Endodermal cell (in vitro differentiated cells): ENCODE results near the gene C2orf78. TPM values are rescaled to one million over a fixed set of nuclear protein-coding genes. Genes with fewer than 3 reads are reported as not detected.

Experiments
- DNase-seq: peaks from one replicate; pipeline ENCODE4 v3.0.0-alpha.2; 2017
- H3K27ac ChIP-seq: 2 replicates; pipeline ENCODE4 v1.5.1; 2013; ENCODE audit warnings: mild to moderate bottlenecking, low read depth, low read length, moderate library complexity
- H3K27me3 ChIP-seq: 2 replicates; pipeline ENCODE4 v1.6.1; 2013; ENCODE audit warnings: mild to moderate bottlenecking, low read length, moderate library complexity; ENCODE audit not compliant: insufficient read depth, control insufficient read depth, poor library complexity, severe bottlenecking
- H3K36me3 ChIP-seq: 2 replicates; pipeline ENCODE4 v1.7.0; 2013; ENCODE audit warnings: mild to moderate bottlenecking, low read length, moderate library complexity; ENCODE audit not compliant: control insufficient read depth, insufficient read depth
- H3K4me1 ChIP-seq: one replicate; pipeline ENCODE4 v1.7.0; 2013; ENCODE audit warnings: low read length; ENCODE audit not compliant: control insufficient read depth, insufficient read depth
- H3K4me3 ChIP-seq: 2 replicates; pipeline ENCODE4 v1.5.1; 2013; ENCODE audit warnings: mild to moderate bottlenecking, low read length, moderate library complexity
- H3K9ac ChIP-seq: 2 replicates; pipeline ENCODE4 v1.6.1; 2013; ENCODE audit warnings: mild to moderate bottlenecking, low read length, moderate library complexity; ENCODE audit not compliant: poor library complexity, severe bottlenecking; ENCODE audit errors: extremely low read depth
- H3K9me3 ChIP-seq: 2 replicates; pipeline ENCODE4 v1.6.1; 2013; ENCODE audit warnings: mild to moderate bottlenecking, low read length, moderate library complexity; ENCODE audit not compliant: control insufficient read depth
- H3K27ac Mint-ChIP-seq: 2 replicates; pipeline ENCODE4 v1.8.0; 2020; ENCODE audit warnings: mixed read lengths
- H3K27me3 Mint-ChIP-seq: 2 replicates; pipeline ENCODE4 v1.8.0; 2021; ENCODE audit warnings: mild to moderate bottlenecking, mixed read lengths; ENCODE audit not compliant: insufficient read depth
- H3K36me3 Mint-ChIP-seq: 2 replicates; pipeline ENCODE4 v1.8.0; 2020; ENCODE audit warnings: low read depth, mixed read lengths
- H3K4me1 Mint-ChIP-seq: 2 replicates; pipeline ENCODE4 v1.8.0; 2020; ENCODE audit warnings: mixed read lengths
- H3K4me3 Mint-ChIP-seq: 2 replicates; pipeline ENCODE4 v1.8.0; 2020; ENCODE audit warnings: mild to moderate bottlenecking, moderate library complexity, mixed read lengths
- H3K9me3 Mint-ChIP-seq: 2 replicates; pipeline ENCODE4 v1.8.0; 2020; ENCODE audit warnings: mild to moderate bottlenecking, mixed read lengths
- WGBS, 2 experiments: methylation state at CpG; one replicate each; pipeline versions ENCODE4 v1.1.5 to v1.1.7; 2013; ENCODE audit warnings: missing lambda C conversion rate in 2 of 2, mixed read lengths in 1 of 2; ENCODE audit not compliant: insufficient coverage in 1 of 2, insufficient read length in 1 of 2; 5-methylcytosine and 5-hydroxymethylcytosine counted together
- total RNA-seq, 2 donors: library from RNA; stranded (reverse); fragmentation: NEBNext Ultra II Directional in 1 of 2; extraction: Animal tissue kit (Norgen Biotek cat#: 25700) in 1 of 2; gene quantifications; 2 replicates in 1 of 2; 3 replicates in 1 of 2; pipeline ENCODE4 v1.2.1, GENCODE V29; 2021
- TF ChIP-seq, protein P1 (sequence below): fragments of 200-600 bp; sonication (generic); conservative IDR thresholded peaks from 2 replicates; pipeline ENCODE4 v1.5.0; 2021; ENCODE audit warnings: antibody characterized with exemption, mild to moderate bottlenecking

Gene C2orf78
- total RNA-seq, 2 donors from 2014 or later: not detected

DNA sequence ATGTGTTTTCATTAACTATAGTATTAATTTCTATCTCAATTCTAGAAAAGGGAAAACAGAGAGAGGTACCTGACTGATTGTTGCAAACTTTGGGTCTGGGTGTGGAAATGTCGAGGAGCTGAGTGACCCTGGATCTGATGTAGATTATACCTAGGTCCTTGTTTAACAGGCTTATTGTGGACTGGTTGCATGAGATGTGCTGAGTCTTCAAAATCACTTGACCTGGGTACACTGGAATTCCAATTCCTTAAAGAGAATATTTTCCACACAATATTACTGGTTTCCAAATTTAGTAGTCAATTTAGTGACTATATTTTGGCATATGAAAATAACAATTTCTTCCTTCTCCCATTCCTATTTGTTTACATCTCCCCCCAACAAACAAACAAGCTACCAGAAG, 17.6 kb upstream of the C2orf78 start:
- Histone ChIP-seq H3K4me1 (no peaks in the 10 kb centered on the region), H3K27me3 (no peaks in the 10 kb centered on the region), H3K4me3 (no peak overlapping the region), H3K36me3 (peaks cover 86% of the 10 kb centered on the region), H3K27ac (no peak overlapping the region), H3K9ac (no peak overlapping the region), H3K9me3 (no peaks in the 10 kb centered on the region)
- TF ChIP-seq, protein P1, sequence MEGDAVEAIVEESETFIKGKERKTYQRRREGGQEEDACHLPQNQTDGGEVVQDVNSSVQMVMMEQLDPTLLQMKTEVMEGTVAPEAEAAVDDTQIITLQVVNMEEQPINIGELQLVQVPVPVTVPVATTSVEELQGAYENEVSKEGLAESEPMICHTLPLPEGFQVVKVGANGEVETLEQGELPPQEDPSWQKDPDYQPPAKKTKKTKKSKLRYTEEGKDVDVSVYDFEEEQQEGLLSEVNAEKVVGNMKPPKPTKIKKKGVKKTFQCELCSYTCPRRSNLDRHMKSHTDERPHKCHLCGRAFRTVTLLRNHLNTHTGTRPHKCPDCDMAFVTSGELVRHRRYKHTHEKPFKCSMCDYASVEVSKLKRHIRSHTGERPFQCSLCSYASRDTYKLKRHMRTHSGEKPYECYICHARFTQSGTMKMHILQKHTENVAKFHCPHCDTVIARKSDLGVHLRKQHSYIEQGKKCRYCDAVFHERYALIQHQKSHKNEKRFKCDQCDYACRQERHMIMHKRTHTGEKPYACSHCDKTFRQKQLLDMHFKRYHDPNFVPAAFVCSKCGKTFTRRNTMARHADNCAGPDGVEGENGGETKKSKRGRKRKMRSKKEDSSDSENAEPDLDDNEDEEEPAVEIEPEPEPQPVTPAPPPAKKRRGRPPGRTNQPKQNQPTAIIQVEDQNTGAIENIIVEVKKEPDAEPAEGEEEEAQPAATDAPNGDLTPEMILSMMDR: no peak
- H3K9me3 Mint-ChIP-seq: no peaks in the 10 kb centered on the region
- 97% methylated on average over 1 of the region's 1 CpG; no CpG with 5 or more reads in 1 of the 2 experiments for WGBS, 2 experiments
- H3K4me3 Mint-ChIP-seq: no peak overlapping the region
- no peak overlapping the region for H3K27ac Mint-ChIP-seq
- H3K36me3 Mint-ChIP-seq: peaks cover 74% of the 10 kb centered on the region
- DNase-seq: no peak
- no peaks in the 10 kb centered on the region for H3K27me3 Mint-ChIP-seq
- H3K4me1 Mint-ChIP-seq: no peaks in the 10 kb centered on the region

DNA sequence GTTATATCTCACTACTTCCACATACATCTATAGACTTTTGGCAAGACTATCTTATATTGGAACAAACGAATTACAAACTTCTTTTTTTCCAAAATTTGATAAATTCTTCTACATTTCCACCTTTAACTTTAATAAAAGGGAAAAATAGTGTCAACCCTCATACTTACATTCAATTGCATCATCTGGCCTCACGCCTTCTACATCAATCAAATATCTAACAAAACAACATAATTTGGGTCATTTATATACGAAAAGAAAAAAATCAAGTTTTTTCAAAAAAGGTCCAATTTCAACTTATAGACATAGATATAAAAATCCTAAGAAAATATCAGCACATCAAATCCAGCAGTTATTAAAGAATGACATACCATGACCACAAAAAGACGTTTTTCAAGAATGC, 17.0 kb upstream of the C2orf78 start:
- H3K27me3 Mint-ChIP-seq: no peaks in the 10 kb centered on the region
- H3K4me3 Mint-ChIP-seq: no peak overlapping the region
- H3K36me3 Mint-ChIP-seq: peaks cover 71% of the 10 kb centered on the region
- no peaks in the 10 kb centered on the region for H3K4me1 Mint-ChIP-seq
- Histone ChIP-seq H3K9me3 (no peaks in the 10 kb centered on the region), H3K4me3 (no peak overlapping the region), H3K9ac (no peak overlapping the region), H3K27ac (no peak overlapping the region), H3K36me3 (peaks cover 81% of the 10 kb centered on the region), H3K27me3 (no peaks in the 10 kb centered on the region), H3K4me1 (no peaks in the 10 kb centered on the region)
- H3K27ac Mint-ChIP-seq: no peak overlapping the region
- WGBS, 2 experiments: 96 to 100% methylated on average over 3 of the region's 4 CpGs
- TF ChIP-seq, protein P1: no peak
- H3K9me3 Mint-ChIP-seq: no peaks in the 10 kb centered on the region
- DNase-seq: no peak

- H3K27ac Mint-ChIP-seq: no peak overlapping the region
- H3K27ac ChIP-seq: no peak overlapping the region
- no peaks in the 10 kb centered on the region for H3K4me1 Mint-ChIP-seq
- H3K4me3 ChIP-seq: no peak overlapping the region
- H3K9ac ChIP-seq: no peak overlapping the region
- no peaks in the 10 kb centered on the region for H3K27me3 ChIP-seq
- no peak for DNase-seq
- peaks cover 72% of the 10 kb centered on the region for H3K36me3 Mint-ChIP-seq
- 93% methylated on average over 3 of the region's 3 CpGs; no CpG with 5 or more reads in 1 of the 2 experiments for WGBS, 2 experiments
- no peaks in the 10 kb centered on the region for H3K9me3 Mint-ChIP-seq
- H3K4me3 Mint-ChIP-seq: no peak overlapping the region
- no peaks in the 10 kb centered on the region for H3K27me3 Mint-ChIP-seq
- TF ChIP-seq, protein P1: no peak
- H3K4me1 ChIP-seq: no peaks in the 10 kb centered on the region
- no peaks in the 10 kb centered on the region for H3K9me3 ChIP-seq
- H3K36me3 ChIP-seq: peaks cover 73% of the 10 kb centered on the region
Measured at GRCh38 chr2:73770725-73771124, 13.3 kb upstream of the C2orf78 start.
